Midbrain (tissue), 1 donor: ENCODE data around the gene DYSF.

ENCODE experiments used
- DNase-seq: peaks from one replicate; lab custom pipeline; 2025; lab: John Stamatoyannopoulos, UW

Gene DYSF

GRCh38 chr2:71530211-71530610 is 76.8 kb downstream of the DYSF start:
- no peak for DNase-seq

GRCh38 chr2:71530641-71531332 is 77.4 kb downstream of the DYSF start:
- no peak for DNase-seq

GRCh38 chr2:71531522-71532047 is 78.2 kb downstream of the DYSF start:
- no peak for DNase-seq

- no peak for DNase-seq
Observed at GRCh38 chr2:71532327-71532726, 79.0 kb downstream of the DYSF start.

GRCh38 chr2:71534201-71534600 is 80.8 kb downstream of the DYSF start:
- no peak for DNase-seq

- DNase-seq: no peak
Observed at GRCh38 chr2:71534826-71535225, 81.5 kb downstream of the DYSF start.

GRCh38 chr2:71535526-71535925 is 82.2 kb downstream of the DYSF start:
- no peak for DNase-seq

- DNase-seq: no peak
Observed at GRCh38 chr2:71536226-71536671, 82.9 kb downstream of the DYSF start.

GRCh38 chr2:71538241-71538640 is 84.9 kb downstream of the DYSF start:
- DNase-seq: no peak

- no peak for DNase-seq
Observed at GRCh38 chr2:71538656-71539265, 85.4 kb downstream of the DYSF start.

- no peak for DNase-seq
Observed at GRCh38 chr2:71540818-71541217, 87.5 kb downstream of the DYSF start.

- DNase-seq: no peak
Observed at GRCh38 chr2:71544919-71545571, 91.7 kb downstream of the DYSF start.

GRCh38 chr2:71545572-71546274 is 92.4 kb downstream of the DYSF start:
- peak; percentile 71 for DNase-seq

GRCh38 chr2:71546275-71546638 is 92.9 kb downstream of the DYSF start:
- no peak for DNase-seq

- peak; percentile 15 for DNase-seq
Observed at GRCh38 chr2:71546777-71547281, 93.5 kb downstream of the DYSF start.

GRCh38 chr2:71547616-71548285 is 94.4 kb downstream of the DYSF start:
- no peak for DNase-seq

GRCh38 chr2:71548646-71549425 is 95.5 kb downstream of the DYSF start:
- DNase-seq: peak; percentile 81

GRCh38 chr2:71550801-71551630 is 97.7 kb downstream of the DYSF start:
- DNase-seq: no peak

GRCh38 chr2:71551631-71551915 is 98.2 kb downstream of the DYSF start:
- no peak for DNase-seq

- DNase-seq: no peak
Observed at GRCh38 chr2:71552356-71552755, 99.0 kb downstream of the DYSF start.
